ENCODE measurements around the gene GPR82. TPM values are rescaled to one million over a fixed set of nuclear protein-coding genes. Genes with fewer than 3 reads are reported as not detected.

The GPR82 gene
- total and polyA plus RNA-seq, 7 donors, result under 0.01 to 2.1 (median 0.49) TPM; not detected in 1

- no peaks in the 10 kb centered on the region for H3K36me3 ChIP-seq
- no peak overlapping the region for H3K27ac ChIP-seq
- DNase-seq, result no peak
- H3K9me3 ChIP-seq, result no peaks in the 10 kb centered on the region
- TF ChIP-seq CTCF (IDR thresholded peaks at IDR 0.05) (no peak), POLR2AphosphoS5 (IDR thresholded peaks at IDR 0.05) (no peak), EP300 (IDR thresholded peaks at IDR 0.05) (no peak), POLR2A (IDR thresholded peaks at IDR 0.05) (no peak)
- intact Hi-C loops (cut with DNase I), result no loop called here
- H3K27me3 ChIP-seq, result no peaks in the 10 kb centered on the region
- no peaks in the 10 kb centered on the region for H3K4me1 ChIP-seq
- 98 to 100% methylated on average over 2 of the region's 2 CpGs for WGBS, 2 donors
- H3K4me3 ChIP-seq, result no peak overlapping the region
These were observed 34.4 kb downstream of the GPR82 start for GRCh38 chrX:41758401-41758800.

GRCh38 chrX:41759817-41760216 lies 35.8 kb downstream of the GPR82 start:
- Histone ChIP-seq H3K9me3 (no peaks in the 10 kb centered on the region), H3K27me3 (no peaks in the 10 kb centered on the region), H3K36me3 (no peaks in the 10 kb centered on the region), H3K4me3 (no peak overlapping the region), H3K27ac (no peak overlapping the region), H3K4me1 (no peaks in the 10 kb centered on the region)
- TF ChIP-seq POLR2AphosphoS5 (IDR thresholded peaks at IDR 0.05) (no peak), EP300 (IDR thresholded peaks at IDR 0.05) (no peak), POLR2A (IDR thresholded peaks at IDR 0.05) (no peak), CTCF (IDR thresholded peaks at IDR 0.05) (peak in 2 of 4 experiments; percentile 20 to 35)
- WGBS, 2 donors, result 64 to 67% methylated on average over 3 of the region's 3 CpGs
- no peak for DNase-seq
- intact Hi-C loops (cut with DNase I), result no loop called here

GRCh38 chrX:41761169-41761568 lies 37.2 kb downstream of the GPR82 start:
- TF ChIP-seq CTCF (IDR thresholded peaks at IDR 0.05) (no peak), EP300 (IDR thresholded peaks at IDR 0.05) (no peak), POLR2AphosphoS5 (IDR thresholded peaks at IDR 0.05) (no peak), POLR2A (IDR thresholded peaks at IDR 0.05) (no peak)
- no peaks in the 10 kb centered on the region for H3K36me3 ChIP-seq
- H3K9me3 ChIP-seq, result no peaks in the 10 kb centered on the region
- intact Hi-C loops (cut with DNase I), result no loop called here
- H3K27ac ChIP-seq, result no peak overlapping the region
- DNase-seq, result no peak
- H3K27me3 ChIP-seq, result no peaks in the 10 kb centered on the region
- no peak overlapping the region for H3K4me3 ChIP-seq
- 13 to 42% methylated on average over 3 of the region's 3 CpGs for WGBS, 2 donors
- no peaks in the 10 kb centered on the region for H3K4me1 ChIP-seq

- DNase-seq, result no peak
- intact Hi-C loops (cut with DNase I), result no loop called here
- H3K4me1 ChIP-seq, result no peaks in the 10 kb centered on the region
- H3K27ac ChIP-seq, result no peak overlapping the region
- TF ChIP-seq POLR2A (IDR thresholded peaks at IDR 0.05), result no peak
- no peak for TF ChIP-seq EP300 (IDR thresholded peaks at IDR 0.05)
- no peak for TF ChIP-seq POLR2AphosphoS5 (IDR thresholded peaks at IDR 0.05)
- no peak for TF ChIP-seq CTCF (IDR thresholded peaks at IDR 0.05)
- no peaks in the 10 kb centered on the region for H3K9me3 ChIP-seq
- H3K36me3 ChIP-seq, result no peaks in the 10 kb centered on the region
- H3K4me3 ChIP-seq, result no peak overlapping the region
- no peaks in the 10 kb centered on the region for H3K27me3 ChIP-seq
These were observed 37.7 kb downstream of the GPR82 start for GRCh38 chrX:41761702-41762101.

GRCh38 chrX:41779030-41779564 lies 55.1 kb downstream of the GPR82 start:
- H3K4me1 ChIP-seq, result peaks cover 0 to 14% (median 4%) of the 10 kb centered on the region in 4 donors
- no peak for TF ChIP-seq POLR2A (IDR thresholded peaks at IDR 0.05)
- TF ChIP-seq POLR2AphosphoS5 (IDR thresholded peaks at IDR 0.05), result peak in 1 of 4 donors; percentile 8
- WGBS, 2 donors, result 4 to 59% methylated on average over 1 of the region's 1 CpG
- no peaks in the 10 kb centered on the region for H3K9me3 ChIP-seq
- no peaks in the 10 kb centered on the region for H3K36me3 ChIP-seq
- intact Hi-C loops (cut with DNase I), result no loop called here
- no peaks in the 10 kb centered on the region for H3K27me3 ChIP-seq
- H3K27ac ChIP-seq, result peak overlapping the region in 1 of 4 donors; percentile 28
- DNase-seq, result no peak
- H3K4me3 ChIP-seq, result no peak overlapping the region

Small RNA genes lying within 50 kb of the gene (small RNA-seq; reads per million reads assigned to genes)
- gene RN7SL144P, result 0 reads per million in 3 donors

Other genes starting within 250 kb of the GPR82 start
- 10 to 100 TPM in 3 of 4 donors, 1 to 10 TPM in 1; 7.5 to 22.8 (median 10.6) TPM for gene GPR34, start 35.2 kb upstream of the GPR82 start, total RNA-seq
- 10 to 100 TPM in 2 of 3 donors, 1 to 10 TPM in 1; 4.6 to 27.7 (median 10.2) TPM for gene GPR34, start 35.2 kb upstream of the GPR82 start, polyA plus RNA-seq
- gene CASK, start 199.4 kb downstream of the GPR82 start, total RNA-seq, result 10 to 100 TPM; 18.4 to 37.1 (median 25.3) TPM
- gene CASK, start 199.4 kb downstream of the GPR82 start, polyA plus RNA-seq, result 10 to 100 TPM in 2 of 3 donors, 1 to 10 TPM in 1; 9.5 to 17.4 (median 12.0) TPM